Duodenal mucosa (tissue), 2 donors: ENCODE data around the gene KDSR.

ENCODE experiments used
- H3K27ac ChIP-seq: one replicate; pipeline ENCODE4 v1.7.0; 2013; ENCODE audit warnings: low read depth, low read length
- H3K27me3 ChIP-seq, 2 donors: one replicate each; pipeline ENCODE4 v1.7.0; 2013; ENCODE audit warnings: low read length in 2 of 2, control low read depth in 1 of 2; ENCODE audit not compliant: insufficient read depth in 2 of 2, control insufficient read depth in 1 of 2
- H3K36me3 ChIP-seq, 2 donors: one replicate each; pipeline ENCODE4 v1.7.0; 2013; ENCODE audit warnings: low read length in 2 of 2, control low read depth in 1 of 2; ENCODE audit not compliant: insufficient read depth in 2 of 2, control insufficient read depth in 1 of 2
- H3K4me1 ChIP-seq, 2 donors: one replicate each; pipeline ENCODE4 v1.7.0; 2013; ENCODE audit warnings: low read length in 2 of 2, control low read depth in 1 of 2; ENCODE audit not compliant: insufficient read depth in 2 of 2, control insufficient read depth in 1 of 2
- H3K4me3 ChIP-seq, 2 donors: one replicate each; pipeline ENCODE4 v1.7.0; 2013; ENCODE audit warnings: low read length in 2 of 2, low read depth in 1 of 2
- H3K9ac ChIP-seq, 2 donors: one replicate each; pipeline ENCODE4 v1.7.0; 2013; ENCODE audit warnings: low read length in 2 of 2, low read depth in 1 of 2
- H3K9me3 ChIP-seq, 2 donors: one replicate each; pipeline ENCODE4 v1.7.0; 2013; ENCODE audit warnings: low read length in 2 of 2, control low read depth in 1 of 2; ENCODE audit not compliant: control insufficient read depth in 1 of 2

Gene KDSR

GRCh38 chr18:63307551-63308200 lies 59.3 kb downstream of the KDSR start:
- H3K4me3 ChIP-seq = no peak overlapping the region
- no peak overlapping the region for H3K9ac ChIP-seq
- no peak overlapping the region for H3K27ac ChIP-seq
- H3K4me1 ChIP-seq = peaks cover 15 to 23% of the 10 kb centered on the region in 2 donors
- H3K36me3 ChIP-seq = no peaks in the 10 kb centered on the region
- no peaks in the 10 kb centered on the region for H3K9me3 ChIP-seq
- no peaks in the 10 kb centered on the region for H3K27me3 ChIP-seq

GRCh38 chr18:63306819-63307550 lies 60.0 kb downstream of the KDSR start:
- Histone ChIP-seq H3K9me3 (no peaks in the 10 kb centered on the region), H3K9ac (no peak overlapping the region), H3K4me3 (no peak overlapping the region), H3K27ac (no peak overlapping the region), H3K4me1 (peaks cover 15 to 26% of the 10 kb centered on the region in 2 donors), H3K36me3 (no peaks in the 10 kb centered on the region), H3K27me3 (no peaks in the 10 kb centered on the region)

- H3K4me3 ChIP-seq = no peak overlapping the region
- no peak overlapping the region for H3K27ac ChIP-seq
- no peak overlapping the region for H3K9ac ChIP-seq
- H3K4me1 ChIP-seq = peaks cover 15 to 26% of the 10 kb centered on the region in 2 donors
- no peaks in the 10 kb centered on the region for H3K9me3 ChIP-seq
- H3K36me3 ChIP-seq = no peaks in the 10 kb centered on the region
- H3K27me3 ChIP-seq = no peaks in the 10 kb centered on the region
These were observed 60.8 kb downstream of the KDSR start for GRCh38 chr18:63306249-63306648.

- no peaks in the 10 kb centered on the region for H3K27me3 ChIP-seq
- H3K9me3 ChIP-seq = no peaks in the 10 kb centered on the region
- H3K27ac ChIP-seq = no peak overlapping the region
- H3K36me3 ChIP-seq = no peaks in the 10 kb centered on the region
- no peak overlapping the region for H3K9ac ChIP-seq
- H3K4me1 ChIP-seq = peaks cover 26 to 37% of the 10 kb centered on the region in 2 donors
- H3K4me3 ChIP-seq = no peak overlapping the region
These were observed 63.5 kb downstream of the KDSR start for GRCh38 chr18:63303547-63303946.

- Histone ChIP-seq H3K4me1 (peaks cover 28 to 39% of the 10 kb centered on the region in 2 donors), H3K9ac (no peak overlapping the region), H3K36me3 (no peaks in the 10 kb centered on the region), H3K27me3 (no peaks in the 10 kb centered on the region), H3K9me3 (no peaks in the 10 kb centered on the region), H3K4me3 (no peak overlapping the region), H3K27ac (no peak overlapping the region)
These were observed 64.2 kb downstream of the KDSR start for GRCh38 chr18:63302636-63303405.

GRCh38 chr18:63302220-63302619 lies 64.8 kb downstream of the KDSR start:
- no peaks in the 10 kb centered on the region for H3K36me3 ChIP-seq
- no peaks in the 10 kb centered on the region for H3K27me3 ChIP-seq
- no peak overlapping the region for H3K4me3 ChIP-seq
- no peak overlapping the region for H3K9ac ChIP-seq
- H3K9me3 ChIP-seq = no peaks in the 10 kb centered on the region
- H3K4me1 ChIP-seq = peaks cover 28 to 38% of the 10 kb centered on the region in 2 donors
- no peak overlapping the region for H3K27ac ChIP-seq

GRCh38 chr18:63301434-63301833 lies 65.6 kb downstream of the KDSR start:
- no peak overlapping the region for H3K27ac ChIP-seq
- no peaks in the 10 kb centered on the region for H3K36me3 ChIP-seq
- H3K27me3 ChIP-seq = no peaks in the 10 kb centered on the region
- H3K4me1 ChIP-seq = peaks cover 28 to 38% of the 10 kb centered on the region in 2 donors
- no peaks in the 10 kb centered on the region for H3K9me3 ChIP-seq
- H3K4me3 ChIP-seq = no peak overlapping the region
- H3K9ac ChIP-seq = no peak overlapping the region

GRCh38 chr18:63299837-63300745 lies 66.9 kb downstream of the KDSR start:
- no peak overlapping the region for H3K9ac ChIP-seq
- no peaks in the 10 kb centered on the region for H3K36me3 ChIP-seq
- H3K4me1 ChIP-seq = peaks cover 28 to 38% of the 10 kb centered on the region in 2 donors
- H3K27me3 ChIP-seq = no peaks in the 10 kb centered on the region
- no peak overlapping the region for H3K4me3 ChIP-seq
- H3K27ac ChIP-seq = no peak overlapping the region
- no peaks in the 10 kb centered on the region for H3K9me3 ChIP-seq

GRCh38 chr18:63298400-63299365 lies 68.3 kb downstream of the KDSR start:
- no peak overlapping the region for H3K27ac ChIP-seq
- H3K9ac ChIP-seq = no peak overlapping the region
- H3K4me3 ChIP-seq = no peak overlapping the region
- H3K4me1 ChIP-seq = peaks cover 28 to 34% of the 10 kb centered on the region in 2 donors
- H3K27me3 ChIP-seq = no peaks in the 10 kb centered on the region
- H3K9me3 ChIP-seq = no peaks in the 10 kb centered on the region
- H3K36me3 ChIP-seq = no peaks in the 10 kb centered on the region
